Epithelial cell of proximal tubule (primary cell): Measurements from ENCODE around the gene THRB. TPM values are rescaled to one million over a fixed set of nuclear protein-coding genes. Genes with fewer than 3 reads are reported as not detected.

ENCODE experiments used
- DNase-seq: peaks from one replicate; pipeline ENCODE4 v3.0.0-alpha.2; 2011; ENCODE audit warnings: low read depth
- H3K4me3 ChIP-seq: 2 replicates; pipeline ENCODE4 v1.5.1; 2011; ENCODE audit warnings: low read depth, mild to moderate bottlenecking, low read length
- total RNA-seq: library from RNA; depleted of rRNA; stranded (reverse); fragments of >200 nt; gene quantifications from 2 replicates; pipeline ENCODE4 v1.2.3, GENCODE V29; 2015
- TF ChIP-seq, protein P1 (sequence below): conservative IDR thresholded peaks from 2 replicates; pipeline ENCODE4 v1.5.1; 2012; ENCODE audit warnings: low read depth, mild to moderate bottlenecking, low read length

The THRB gene
- total RNA-seq: 2.1 and 11.8 TPM in 2 replicates

DNA sequence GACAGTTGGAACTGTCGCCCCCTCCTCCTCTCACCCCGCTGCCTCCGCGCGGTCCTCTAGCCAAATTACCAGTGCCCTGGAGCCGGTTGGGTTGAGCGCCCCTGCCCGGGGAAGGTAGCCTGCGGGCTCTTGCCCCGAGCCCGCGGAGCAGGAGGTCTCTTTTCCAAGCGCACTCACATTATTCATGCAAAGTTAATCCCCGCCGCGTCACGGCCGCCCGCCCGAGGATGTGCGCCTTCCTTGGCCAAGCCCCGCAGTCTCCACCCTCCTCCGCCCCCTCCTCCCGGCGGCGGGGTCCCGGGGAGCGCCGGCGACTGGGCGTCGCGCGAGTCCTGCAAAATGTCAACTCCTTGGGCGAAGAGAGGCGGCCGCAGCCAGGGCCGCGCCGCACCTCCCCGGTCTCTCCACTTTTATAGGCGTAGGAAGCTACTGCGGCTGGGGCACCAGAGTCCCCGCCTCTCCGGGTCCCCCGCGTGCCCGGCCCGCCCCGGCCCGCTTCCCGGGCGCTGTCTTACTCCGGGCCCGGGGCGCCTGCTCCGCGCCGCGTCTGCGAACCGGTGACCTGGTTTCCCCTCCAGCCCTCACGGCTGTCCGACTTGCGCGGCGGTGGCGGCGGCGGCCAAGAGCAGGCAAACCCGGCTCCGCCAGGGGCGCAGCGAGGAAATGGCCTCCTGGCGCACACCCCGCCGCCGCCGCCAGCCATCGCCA lies at the start of gene THRB:
Gene THRB, minus strand, starts transcription at position 233 of the 708 bp plus-strand sequence.
- no peak for DNase-seq
- TF ChIP-seq, protein P1, sequence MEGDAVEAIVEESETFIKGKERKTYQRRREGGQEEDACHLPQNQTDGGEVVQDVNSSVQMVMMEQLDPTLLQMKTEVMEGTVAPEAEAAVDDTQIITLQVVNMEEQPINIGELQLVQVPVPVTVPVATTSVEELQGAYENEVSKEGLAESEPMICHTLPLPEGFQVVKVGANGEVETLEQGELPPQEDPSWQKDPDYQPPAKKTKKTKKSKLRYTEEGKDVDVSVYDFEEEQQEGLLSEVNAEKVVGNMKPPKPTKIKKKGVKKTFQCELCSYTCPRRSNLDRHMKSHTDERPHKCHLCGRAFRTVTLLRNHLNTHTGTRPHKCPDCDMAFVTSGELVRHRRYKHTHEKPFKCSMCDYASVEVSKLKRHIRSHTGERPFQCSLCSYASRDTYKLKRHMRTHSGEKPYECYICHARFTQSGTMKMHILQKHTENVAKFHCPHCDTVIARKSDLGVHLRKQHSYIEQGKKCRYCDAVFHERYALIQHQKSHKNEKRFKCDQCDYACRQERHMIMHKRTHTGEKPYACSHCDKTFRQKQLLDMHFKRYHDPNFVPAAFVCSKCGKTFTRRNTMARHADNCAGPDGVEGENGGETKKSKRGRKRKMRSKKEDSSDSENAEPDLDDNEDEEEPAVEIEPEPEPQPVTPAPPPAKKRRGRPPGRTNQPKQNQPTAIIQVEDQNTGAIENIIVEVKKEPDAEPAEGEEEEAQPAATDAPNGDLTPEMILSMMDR: peak; percentile 8
- peak within 1 kb of the TSS; percentile 86 for H3K4me3 ChIP-seq

DNA sequence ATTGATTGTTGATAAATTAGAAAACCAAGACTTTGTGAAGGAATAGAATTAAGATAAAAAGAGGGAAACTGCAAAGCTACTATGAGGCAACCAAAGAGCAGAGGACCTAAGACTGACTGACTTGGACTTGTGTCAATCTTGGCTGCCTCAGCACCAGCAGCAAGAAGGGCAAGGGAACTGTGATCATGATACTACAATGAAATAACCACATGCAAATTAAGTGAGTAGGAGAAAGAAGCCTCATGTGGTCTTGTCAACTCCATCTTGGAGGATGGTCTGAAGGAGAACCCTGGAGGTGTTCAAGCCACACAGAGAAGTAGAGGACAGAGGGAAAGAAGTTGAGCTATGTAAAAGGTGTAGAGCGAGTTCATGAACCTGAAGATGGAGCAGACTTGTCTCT lies 47.3 kb upstream of the THRB start:
- TF ChIP-seq, protein P1: no peak
- DNase-seq: no peak
- H3K4me3 ChIP-seq: no peak overlapping the region

DNA sequence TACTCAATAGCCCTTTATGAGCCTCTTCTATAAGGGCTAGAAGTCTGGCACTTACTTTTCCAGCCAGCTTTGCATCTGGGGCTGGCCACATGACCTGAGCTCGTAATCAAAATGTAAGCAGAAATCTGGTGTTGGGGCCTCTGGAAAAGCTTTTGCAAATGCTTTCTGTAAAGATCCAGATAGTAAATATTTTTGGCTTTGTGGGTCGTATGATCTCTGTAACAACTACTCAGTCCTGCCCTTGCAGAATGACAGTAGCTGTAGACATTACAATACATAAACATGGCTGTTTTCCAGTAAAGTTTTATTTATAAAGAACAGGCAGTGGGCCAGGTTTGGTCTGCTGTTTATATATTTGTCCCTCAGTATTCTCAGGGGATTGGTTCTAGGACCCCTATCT lies 46.2 kb upstream of the THRB start:
- TF ChIP-seq, protein P1: no peak
- no peak for DNase-seq
- H3K4me3 ChIP-seq: no peak overlapping the region

DNA sequence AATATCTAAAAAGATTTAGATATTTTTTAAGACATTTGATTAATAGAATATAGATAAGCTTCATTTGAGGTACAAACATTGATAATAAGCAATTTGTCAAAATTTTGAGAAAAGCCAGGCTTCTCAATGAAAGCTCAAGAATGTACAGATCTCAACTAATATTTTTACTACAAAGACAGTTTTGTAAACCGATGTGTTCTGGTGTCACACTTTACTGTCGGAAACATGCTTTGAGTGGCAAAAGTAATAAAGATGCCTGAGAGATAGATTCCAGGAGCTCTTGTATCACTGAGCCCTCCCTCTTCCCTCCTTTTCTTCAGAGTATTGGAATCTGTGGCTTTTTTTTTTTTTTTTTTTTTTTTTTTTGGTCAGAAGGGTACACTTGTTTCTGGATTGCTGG lies 45.0 kb upstream of the THRB start:
- TF ChIP-seq, protein P1: no peak
- no peak for DNase-seq

DNA sequence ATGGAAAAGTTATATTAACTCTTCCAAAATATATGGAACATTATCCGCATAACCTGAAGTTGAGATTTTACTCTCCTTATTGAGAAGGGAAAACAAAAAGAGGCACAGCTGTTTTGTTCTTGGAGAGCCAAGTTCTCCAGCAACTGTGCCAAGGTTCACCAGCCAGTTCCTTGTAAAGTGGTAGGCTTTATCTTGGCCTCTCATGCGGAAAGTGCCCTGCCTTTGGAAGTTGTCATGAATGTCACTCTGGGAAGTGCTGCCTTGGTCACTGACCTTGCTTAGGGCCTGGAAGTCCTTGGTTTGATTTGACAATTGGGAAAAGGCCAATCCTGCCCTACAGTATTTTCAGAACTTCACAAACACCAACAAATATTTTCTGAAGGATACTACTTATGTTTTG lies 44.2 kb upstream of the THRB start:
- DNase-seq: no peak
- no peak overlapping the region for H3K4me3 ChIP-seq
- TF ChIP-seq, protein P1: no peak

More for the DNA sequence above, 45.0 kb upstream of the THRB start:
- H3K4me3 ChIP-seq: no peak overlapping the region

DNA sequence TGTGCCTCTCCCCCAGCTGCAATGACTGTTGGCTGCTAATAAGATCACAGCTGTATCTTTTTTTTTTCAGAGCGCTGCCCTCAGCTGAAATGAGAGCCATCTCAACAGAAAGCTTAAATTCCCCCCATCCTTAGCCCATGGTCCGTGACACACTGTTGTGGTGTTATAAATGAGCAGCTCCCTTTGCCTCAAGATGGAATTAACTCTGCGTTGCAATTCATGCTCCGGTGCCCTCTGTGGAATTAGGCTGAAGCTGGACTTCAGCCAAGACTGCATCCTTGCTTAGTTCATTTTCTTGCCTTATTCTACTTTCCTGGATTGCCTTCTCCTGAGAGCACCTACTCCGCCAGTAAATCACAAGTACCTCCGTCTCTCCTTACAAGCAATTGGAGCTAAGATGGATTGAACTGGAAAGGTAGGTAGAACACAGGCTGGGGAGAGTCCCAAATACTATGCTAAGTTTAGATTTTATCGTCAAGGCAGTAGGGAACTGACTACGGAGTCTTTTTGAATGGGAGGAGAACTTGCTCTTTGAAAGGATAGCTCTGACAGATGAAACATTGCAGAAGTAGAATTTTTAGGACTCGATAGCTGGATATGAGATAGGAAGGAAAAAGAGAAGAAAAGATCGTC lies 39.0 kb upstream of the THRB start:
- peak; percentile 16 for DNase-seq
- TF ChIP-seq, protein P1: no peak
- no peak overlapping the region for H3K4me3 ChIP-seq
